GM18498 (cell line): ENCODE results near the gene KREMEN2.

ENCODE experiments used
- ATAC-seq: cut with Tn5 transposase; IDR thresholded peaks from one replicate; pipeline ENCODE4 v1.9.1; 2021; ENCODE audit warnings: mild to moderate bottlenecking, moderate library complexity; ENCODE audit not compliant: unreplicated experiment

KREMEN2 gene

GRCh38 chr16:3000540-3000939, 36.5 kb downstream of the KREMEN2 start:
- no peak for ATAC-seq

GRCh38 chr16:3001316-3001715, 37.2 kb downstream of the KREMEN2 start:
- ATAC-seq, result no peak

- ATAC-seq, result peak; percentile 98
Observed at GRCh38 chr16:3003582-3004270, 39.7 kb downstream of the KREMEN2 start.

DNA sequence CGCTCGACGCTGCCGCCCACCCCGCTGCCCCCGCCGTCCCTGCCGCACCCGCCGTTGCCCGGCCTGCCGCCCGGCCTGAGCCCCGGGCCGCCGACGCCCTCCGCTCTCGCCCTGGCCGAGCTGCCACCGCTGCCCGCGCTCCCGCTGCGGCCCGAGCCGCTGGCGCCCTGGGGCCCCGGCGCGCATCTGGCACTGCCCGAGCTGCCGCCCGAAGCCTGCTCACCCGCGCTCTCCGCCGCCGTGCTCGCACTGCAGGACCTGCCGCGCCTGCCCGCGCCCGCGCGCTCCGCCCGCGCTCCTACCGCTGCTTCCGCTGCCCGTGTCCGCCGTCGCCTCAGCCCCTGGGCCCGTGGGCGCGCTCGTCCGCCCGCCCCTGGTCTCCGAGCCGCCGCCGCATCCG, 40.2 kb downstream of the KREMEN2 start:
- ATAC-seq, result no peak

DNA sequence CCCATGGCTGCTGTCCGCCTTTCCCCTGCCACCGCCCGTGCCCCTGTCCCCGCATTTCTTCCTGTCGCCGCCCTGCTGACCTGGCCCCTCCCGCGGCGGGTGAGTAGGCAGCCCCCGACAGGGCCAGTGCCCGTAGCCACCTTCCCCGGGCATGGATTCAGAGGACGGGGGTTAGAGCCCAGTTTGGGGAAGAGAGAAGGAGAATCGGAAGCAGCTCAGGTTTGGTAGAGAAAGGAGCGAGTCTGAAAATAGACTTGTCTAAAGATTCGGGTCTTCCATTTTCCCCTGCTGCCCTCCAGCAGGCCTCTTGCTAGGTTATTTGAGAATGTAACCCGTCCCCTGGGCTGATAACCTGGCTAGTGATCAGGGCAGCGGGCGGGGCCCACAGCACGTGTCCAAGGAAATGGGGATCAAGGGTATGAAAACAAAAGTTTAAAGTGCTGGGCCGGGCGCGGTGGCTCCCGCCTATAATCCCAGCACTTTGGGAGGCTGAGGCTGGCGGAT, 40.8 kb downstream of the KREMEN2 start:
- ATAC-seq, result no peak

DNA sequence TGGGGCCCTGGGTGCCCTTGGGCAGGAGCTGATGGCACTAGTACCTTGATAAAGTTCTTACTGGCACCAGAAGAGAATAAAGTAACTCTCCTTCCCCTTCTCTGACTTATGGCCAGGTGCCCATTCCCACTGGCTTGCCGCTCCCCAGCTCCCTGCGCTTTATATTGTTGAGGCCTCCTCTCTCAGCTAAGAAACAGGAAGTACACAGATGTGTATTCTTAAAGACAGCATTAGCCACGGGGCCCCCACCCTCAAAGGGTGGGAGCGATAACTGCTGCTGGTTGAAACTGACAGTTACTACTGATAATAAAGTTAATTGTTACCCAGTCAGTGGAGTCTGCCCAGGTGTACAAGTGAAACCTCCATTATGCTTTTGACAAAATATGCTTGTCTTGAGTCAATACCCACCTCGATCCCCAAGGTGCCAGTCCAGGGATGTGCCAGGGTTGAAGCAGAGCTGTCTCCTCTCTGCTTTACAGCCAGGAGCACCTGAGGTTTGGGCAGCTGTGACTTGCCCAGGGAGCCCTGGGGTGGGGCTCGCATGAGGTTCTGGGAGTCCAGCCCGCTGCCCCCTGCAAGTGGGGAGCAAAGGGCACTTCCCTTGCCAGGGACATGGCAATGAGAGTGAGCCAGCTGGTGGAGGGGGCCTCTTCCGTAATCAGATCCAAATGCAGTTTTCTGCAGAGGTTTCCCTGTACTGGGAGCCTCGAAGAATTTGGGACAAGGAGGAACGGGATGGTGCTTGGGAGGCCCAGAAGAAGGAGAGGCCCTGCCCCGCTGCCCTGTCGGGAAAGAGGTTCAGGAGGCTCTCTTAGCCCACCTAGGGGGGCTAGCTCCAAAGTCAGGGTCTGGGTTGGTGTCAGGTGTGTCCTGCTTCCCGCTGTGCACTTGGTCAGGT, 43.2 kb downstream of the KREMEN2 start:
- no peak for ATAC-seq

DNA sequence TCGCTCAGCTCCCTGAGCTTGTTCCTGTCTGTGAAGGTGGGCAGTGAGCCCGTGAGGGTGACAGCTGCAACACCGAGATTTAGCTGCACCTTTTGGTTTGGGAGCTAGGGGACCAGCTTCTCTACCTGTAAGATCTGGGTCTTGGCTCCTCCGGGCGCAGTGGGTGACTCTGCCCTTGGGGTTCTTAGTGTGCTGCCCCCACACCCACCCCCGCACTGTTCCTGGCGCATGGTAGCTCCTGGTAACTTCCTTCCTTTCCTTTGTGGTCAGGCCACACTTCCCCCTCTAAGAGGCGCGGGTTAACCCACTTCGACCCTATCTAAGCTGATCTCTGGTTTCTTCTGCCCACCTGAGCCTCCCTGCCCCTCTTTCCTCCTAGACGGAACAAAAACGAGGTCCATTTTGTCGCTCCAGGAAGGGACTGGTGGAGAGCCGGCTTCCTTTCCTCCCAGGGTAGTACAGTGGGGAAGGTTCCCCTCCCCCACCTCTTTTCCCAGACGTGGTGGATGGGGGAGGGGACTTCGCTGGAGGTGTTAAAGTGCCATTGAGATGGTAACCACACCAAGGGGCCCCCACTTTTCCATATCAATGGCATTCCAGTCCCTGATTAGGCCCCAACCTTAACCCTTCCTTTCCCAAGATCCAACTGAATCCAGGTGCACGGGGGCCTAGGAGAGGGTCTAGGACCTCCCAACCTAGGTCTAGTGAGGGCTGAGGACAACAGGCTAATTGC, 44.0 kb downstream of the KREMEN2 start:
- ATAC-seq, result no peak

GRCh38 chr16:3008690-3009037, 44.6 kb downstream of the KREMEN2 start:
- no peak for ATAC-seq

DNA sequence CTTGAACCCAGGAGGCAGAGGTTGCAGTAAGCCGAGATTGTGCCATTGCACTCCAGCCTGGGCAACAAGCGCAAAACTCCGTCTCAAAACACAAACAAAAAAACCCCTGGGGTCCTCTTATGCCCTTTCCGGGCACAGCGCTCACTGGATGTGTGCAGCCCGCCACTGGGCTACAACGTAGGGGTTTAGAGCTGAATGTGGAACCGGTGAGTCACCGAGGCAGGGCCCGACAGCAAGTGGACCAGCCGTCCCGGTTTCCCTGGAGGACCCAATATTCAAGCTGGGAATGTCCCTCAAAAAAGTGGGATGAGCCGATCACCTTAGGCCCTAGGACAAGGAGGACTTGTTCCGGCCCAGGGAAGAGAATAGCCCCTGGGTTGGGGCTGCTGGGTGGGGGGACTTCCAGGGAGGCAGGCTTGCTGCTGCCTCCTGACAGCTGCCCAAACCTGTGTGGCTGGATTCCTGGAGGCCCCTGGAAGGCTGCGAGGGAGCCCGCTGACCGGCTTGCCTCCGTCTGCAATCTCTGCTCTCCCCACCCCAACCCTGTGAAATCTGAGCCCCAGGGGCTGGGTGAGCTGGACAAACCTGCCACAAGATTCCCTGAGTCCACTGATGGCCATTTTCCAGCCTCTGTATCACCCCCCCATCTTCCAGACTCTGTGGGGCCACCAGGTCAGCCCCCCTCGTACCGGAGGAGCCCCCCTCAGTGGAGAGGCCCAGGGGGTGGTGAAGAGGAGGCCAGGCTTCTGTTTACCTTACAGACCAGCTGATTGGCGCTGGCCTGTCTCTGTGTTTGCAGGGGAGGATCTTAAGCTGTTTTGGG, 45.7 kb downstream of the KREMEN2 start:
- ATAC-seq, result no peak

- no peak for ATAC-seq
Observed at GRCh38 chr16:3010510-3010909, 46.4 kb downstream of the KREMEN2 start.

GRCh38 chr16:3012246-3012645, 48.2 kb downstream of the KREMEN2 start:
- ATAC-seq, result no peak

DNA sequence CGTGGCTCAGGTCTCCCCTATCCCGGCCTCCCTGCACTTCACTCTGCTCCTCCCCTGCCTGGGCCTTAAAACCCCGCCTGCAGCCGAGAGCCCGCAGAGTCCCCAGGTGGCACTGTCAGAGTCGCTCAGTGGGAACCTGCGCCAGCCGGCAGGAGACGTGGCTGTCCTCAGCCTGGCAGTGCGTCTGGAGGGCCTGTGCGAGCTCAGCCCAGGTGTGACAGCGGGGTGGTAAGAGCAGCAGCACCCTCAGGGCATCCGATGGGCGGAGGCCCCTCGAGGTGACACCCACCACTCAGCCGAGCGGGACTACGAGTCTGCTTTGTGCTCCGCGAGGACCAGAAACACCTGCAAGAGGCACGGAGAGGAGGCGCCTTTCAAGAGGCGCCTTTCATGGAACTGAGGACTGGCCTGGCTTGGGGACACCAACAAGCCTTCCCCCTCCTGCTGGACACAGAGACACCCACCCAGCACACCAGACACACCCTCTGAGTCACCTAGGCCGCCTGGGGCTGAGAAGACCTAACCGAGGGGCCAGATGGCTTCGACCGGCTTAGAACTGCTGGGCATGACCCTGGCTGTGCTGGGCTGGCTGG, 48.8 kb downstream of the KREMEN2 start, which contains the start of gene CLDN9:
CLDN9 (plus strand) TSS at position 96 of the 593 bp plus-strand sequence; CDS start at position 536, 440 bp downstream.
- ATAC-seq, result no peak

DNA sequence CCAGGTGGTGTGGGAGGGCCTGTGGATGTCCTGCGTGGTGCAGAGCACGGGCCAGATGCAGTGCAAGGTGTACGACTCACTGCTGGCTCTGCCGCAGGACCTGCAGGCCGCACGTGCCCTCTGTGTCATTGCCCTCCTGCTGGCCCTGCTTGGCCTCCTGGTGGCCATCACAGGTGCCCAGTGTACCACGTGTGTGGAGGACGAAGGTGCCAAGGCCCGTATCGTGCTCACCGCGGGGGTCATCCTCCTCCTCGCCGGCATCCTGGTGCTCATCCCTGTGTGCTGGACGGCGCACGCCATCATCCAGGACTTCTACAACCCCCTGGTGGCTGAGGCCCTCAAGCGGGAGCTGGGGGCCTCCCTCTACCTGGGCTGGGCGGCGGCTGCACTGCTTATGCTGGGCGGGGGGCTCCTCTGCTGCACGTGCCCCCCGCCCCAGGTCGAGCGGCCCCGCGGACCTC, 49.4 kb downstream of the KREMEN2 start:
- ATAC-seq, result no peak

- ATAC-seq, result no peak
Observed at GRCh38 chr16:3013998-3014690, 50.1 kb downstream of the KREMEN2 start.

DNA sequence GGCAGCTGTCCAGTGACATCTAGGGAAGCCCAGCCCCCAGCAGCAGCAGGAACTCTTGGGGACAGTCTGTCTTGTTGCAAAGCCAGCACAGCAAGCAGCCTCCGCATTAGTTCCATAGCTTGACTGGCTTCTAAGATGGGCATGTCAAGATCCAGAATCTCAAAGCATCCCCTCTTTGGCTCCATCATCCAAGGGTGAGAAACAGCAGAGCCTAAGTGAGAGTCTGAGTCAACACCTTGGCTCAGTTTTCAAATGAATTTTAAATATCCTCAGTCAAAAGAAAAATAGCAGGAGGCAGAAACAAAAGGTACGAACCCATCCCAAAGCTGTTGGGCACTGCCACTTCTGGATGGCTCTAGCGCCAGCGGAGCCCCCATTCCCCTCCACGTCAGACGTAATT, 50.9 kb downstream of the KREMEN2 start:
- no peak for ATAC-seq

GRCh38 chr16:3015865-3016521, 51.9 kb downstream of the KREMEN2 start:
- ATAC-seq, result no peak

- no peak for ATAC-seq
Observed at GRCh38 chr16:3017344-3017743, 53.3 kb downstream of the KREMEN2 start.
